IMR-90 (cell line): ENCODE data around the gene MDH1.

Source experiments
- BHLHE40 ChIP-seq: fragments of 150-350 bp; IDR thresholded peaks from 2 replicates; pipeline ENCODE4 v1.6.1; 2016; ENCODE audit warnings: mild to moderate bottlenecking, low read depth, low read length
- MAFK ChIP-seq: IDR thresholded peaks from 2 replicates; pipeline ENCODE4 v1.6.1; 2012; ENCODE audit warnings: low read depth, low read length, improper control_type of control experiment
- MXI1 ChIP-seq: IDR thresholded peaks from 2 replicates; pipeline ENCODE4 v1.6.1; 2012; ENCODE audit warnings: low read depth, mild to moderate bottlenecking, low read length, moderate library complexity, borderline replicate concordance
- POLR2A ChIP-seq: IDR thresholded peaks from 2 replicates; pipeline ENCODE4 v1.6.1; 2012; ENCODE audit warnings: mild to moderate bottlenecking, low read depth, low read length
- RFX5 ChIP-seq: IDR thresholded peaks from 2 replicates; pipeline ENCODE4 v1.8.0; 2012; ENCODE audit warnings: low read depth, mild to moderate bottlenecking, low read length, moderate library complexity
- SMC3 ChIP-seq: fragments of 150-350 bp; IDR thresholded peaks from 2 replicates; pipeline ENCODE4 v1.6.1; 2016; ENCODE audit warnings: low read depth, mild to moderate bottlenecking, antibody characterized with exemption, low read length, moderate library complexity
- TF ChIP-seq, protein P1 (sequence below): conservative IDR thresholded peaks from 2 replicates; pipeline ENCODE4 v1.5.1; 2012; ENCODE audit warnings: mild to moderate bottlenecking, low read depth, low read length, improper control_type of control experiment
- TF ChIP-seq, protein P2 (sequence below): fragments of 150-350 bp; IDR thresholded peaks from 2 replicates; pipeline ENCODE4 v1.6.1; 2017; ENCODE audit warnings: mild to moderate bottlenecking, antibody characterized with exemption, low read length, low read depth
- TF ChIP-seq, protein P3 (sequence below): fragments of 150-350 bp; IDR thresholded peaks from 2 replicates; pipeline ENCODE4 v1.6.1; 2016; ENCODE audit warnings: low read depth, mild to moderate bottlenecking, low read length, moderate library complexity, borderline replicate concordance

DNA sequence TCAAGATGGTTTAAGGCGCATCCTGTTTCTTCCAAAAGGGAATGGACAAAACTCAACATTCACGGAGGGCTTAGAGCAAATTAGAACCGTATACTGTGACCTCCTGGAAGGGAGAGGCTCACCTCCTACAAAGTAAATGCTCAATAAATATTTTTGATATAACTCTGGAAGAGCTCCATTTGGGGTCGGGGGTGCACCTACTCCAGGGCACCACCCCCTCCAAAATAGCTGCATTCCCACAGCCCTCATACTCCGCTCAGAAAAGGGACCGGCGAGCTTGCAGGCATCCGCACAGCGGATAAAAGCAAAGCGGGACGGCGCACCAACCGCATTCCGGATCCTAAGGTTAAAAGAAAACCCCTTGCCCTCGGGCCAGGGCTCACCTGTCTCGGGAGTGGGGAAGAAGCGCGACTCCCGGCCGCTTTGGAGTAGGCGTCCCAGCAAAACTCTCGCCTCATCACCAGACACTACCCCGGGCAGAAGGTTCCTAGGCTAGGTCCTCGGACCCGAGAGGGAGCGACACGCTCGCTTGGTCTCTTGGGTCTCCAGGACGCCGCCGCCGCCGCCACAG, 864 bp upstream of the MDH1 start:
- TF ChIP-seq, protein P1, sequence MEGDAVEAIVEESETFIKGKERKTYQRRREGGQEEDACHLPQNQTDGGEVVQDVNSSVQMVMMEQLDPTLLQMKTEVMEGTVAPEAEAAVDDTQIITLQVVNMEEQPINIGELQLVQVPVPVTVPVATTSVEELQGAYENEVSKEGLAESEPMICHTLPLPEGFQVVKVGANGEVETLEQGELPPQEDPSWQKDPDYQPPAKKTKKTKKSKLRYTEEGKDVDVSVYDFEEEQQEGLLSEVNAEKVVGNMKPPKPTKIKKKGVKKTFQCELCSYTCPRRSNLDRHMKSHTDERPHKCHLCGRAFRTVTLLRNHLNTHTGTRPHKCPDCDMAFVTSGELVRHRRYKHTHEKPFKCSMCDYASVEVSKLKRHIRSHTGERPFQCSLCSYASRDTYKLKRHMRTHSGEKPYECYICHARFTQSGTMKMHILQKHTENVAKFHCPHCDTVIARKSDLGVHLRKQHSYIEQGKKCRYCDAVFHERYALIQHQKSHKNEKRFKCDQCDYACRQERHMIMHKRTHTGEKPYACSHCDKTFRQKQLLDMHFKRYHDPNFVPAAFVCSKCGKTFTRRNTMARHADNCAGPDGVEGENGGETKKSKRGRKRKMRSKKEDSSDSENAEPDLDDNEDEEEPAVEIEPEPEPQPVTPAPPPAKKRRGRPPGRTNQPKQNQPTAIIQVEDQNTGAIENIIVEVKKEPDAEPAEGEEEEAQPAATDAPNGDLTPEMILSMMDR, result no peak
- TF ChIP-seq MXI1, result no peak
- no peak for TF ChIP-seq RFX5
- TF ChIP-seq MAFK, result no peak
- TF ChIP-seq, protein P2, sequence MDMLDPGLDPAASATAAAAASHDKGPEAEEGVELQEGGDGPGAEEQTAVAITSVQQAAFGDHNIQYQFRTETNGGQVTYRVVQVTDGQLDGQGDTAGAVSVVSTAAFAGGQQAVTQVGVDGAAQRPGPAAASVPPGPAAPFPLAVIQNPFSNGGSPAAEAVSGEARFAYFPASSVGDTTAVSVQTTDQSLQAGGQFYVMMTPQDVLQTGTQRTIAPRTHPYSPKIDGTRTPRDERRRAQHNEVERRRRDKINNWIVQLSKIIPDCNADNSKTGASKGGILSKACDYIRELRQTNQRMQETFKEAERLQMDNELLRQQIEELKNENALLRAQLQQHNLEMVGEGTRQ, result no peak
- TF ChIP-seq BHLHE40, result no peak
- no peak for TF ChIP-seq SMC3
- TF ChIP-seq POLR2A, result no peak
- TF ChIP-seq, protein P3, sequence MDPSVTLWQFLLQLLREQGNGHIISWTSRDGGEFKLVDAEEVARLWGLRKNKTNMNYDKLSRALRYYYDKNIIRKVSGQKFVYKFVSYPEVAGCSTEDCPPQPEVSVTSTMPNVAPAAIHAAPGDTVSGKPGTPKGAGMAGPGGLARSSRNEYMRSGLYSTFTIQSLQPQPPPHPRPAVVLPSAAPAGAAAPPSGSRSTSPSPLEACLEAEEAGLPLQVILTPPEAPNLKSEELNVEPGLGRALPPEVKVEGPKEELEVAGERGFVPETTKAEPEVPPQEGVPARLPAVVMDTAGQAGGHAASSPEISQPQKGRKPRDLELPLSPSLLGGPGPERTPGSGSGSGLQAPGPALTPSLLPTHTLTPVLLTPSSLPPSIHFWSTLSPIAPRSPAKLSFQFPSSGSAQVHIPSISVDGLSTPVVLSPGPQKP, result no peak
